Measurements from ENCODE around the gene HK1. TPM values are rescaled to one million over a fixed set of nuclear protein-coding genes. Genes with fewer than 3 reads are reported as not detected.

HK1 gene
- total RNA-seq, 1 donor from 2014 or later = 95.0 TPM

DNA sequence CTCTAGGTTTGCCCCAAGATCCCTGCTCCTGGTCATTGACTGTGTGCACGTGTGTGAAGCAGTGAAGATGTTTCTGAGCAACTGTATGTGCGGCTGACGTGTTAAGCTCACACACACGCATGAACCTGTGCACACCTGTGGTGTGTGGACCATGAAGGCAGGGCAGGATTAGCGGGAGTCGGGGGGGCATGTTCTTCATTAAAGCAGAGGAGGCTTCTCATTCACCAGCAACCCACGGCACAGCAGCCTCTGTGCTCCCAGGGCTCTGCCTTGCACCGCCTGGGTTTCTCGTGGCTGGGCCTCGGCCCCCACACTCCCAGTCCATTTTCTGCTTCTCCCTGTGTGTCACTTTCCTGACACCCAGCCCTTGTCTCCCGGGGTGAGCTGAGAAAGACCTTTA lies 139.2 kb downstream of the HK1 start:
- Histone ChIP-seq H3K27me3 (ENCODE audit: insufficient read depth, low read length) (peaks cover 4% of the 10 kb centered on the region), H3K36me3 (ENCODE audit: insufficient read depth, low read length) (no peaks in the 10 kb centered on the region), H3K9me3 (ENCODE audit: insufficient read depth, low read depth, low read length) (no peaks in the 10 kb centered on the region), H3K4me2 (ENCODE audit: low read length) (no peak overlapping the region), H3K9ac (ENCODE audit: low read length) (no peak overlapping the region), H2AFZ (ENCODE audit: low read depth, low read length) (no peak overlapping the region), H3K4me1 (ENCODE audit: insufficient read depth, low read length) (no peaks in the 10 kb centered on the region), H4K20me1 (ENCODE audit: insufficient read depth, low read length) (no peaks in the 10 kb centered on the region), H3K27ac (ENCODE audit: low read depth, low read length) (no peak overlapping the region), H3K4me3 (ENCODE audit: insufficient read depth, low read depth, low read length) (no peak overlapping the region), H3K79me2 (ENCODE audit: insufficient read depth, low read length) (no peaks in the 10 kb centered on the region)
- Mint-ChIP-seq H3K36me3 (ENCODE audit: low read depth, unreplicated experiment) (no peaks in the 10 kb centered on the region), H3K27ac (ENCODE audit: unreplicated experiment) (no peak overlapping the region), H3K4me1 (ENCODE audit: low read depth, unreplicated experiment) (no peaks in the 10 kb centered on the region), H3K27me3 (ENCODE audit: low read depth, unreplicated experiment) (peaks cover 42% of the 10 kb centered on the region), H3K4me3 (ENCODE audit: unreplicated experiment) (no peak overlapping the region), H3K9me3 (ENCODE audit: unreplicated experiment) (no peaks in the 10 kb centered on the region)
- DNase-seq (ENCODE audit: low read depth) (no peak), FAIRE-seq (no peak)
- TF ChIP-seq EZH2 (IDR thresholded peaks at IDR 0.05; ENCODE audit: insufficient read depth, low read length) = no peak
- TF ChIP-seq, protein P1, sequence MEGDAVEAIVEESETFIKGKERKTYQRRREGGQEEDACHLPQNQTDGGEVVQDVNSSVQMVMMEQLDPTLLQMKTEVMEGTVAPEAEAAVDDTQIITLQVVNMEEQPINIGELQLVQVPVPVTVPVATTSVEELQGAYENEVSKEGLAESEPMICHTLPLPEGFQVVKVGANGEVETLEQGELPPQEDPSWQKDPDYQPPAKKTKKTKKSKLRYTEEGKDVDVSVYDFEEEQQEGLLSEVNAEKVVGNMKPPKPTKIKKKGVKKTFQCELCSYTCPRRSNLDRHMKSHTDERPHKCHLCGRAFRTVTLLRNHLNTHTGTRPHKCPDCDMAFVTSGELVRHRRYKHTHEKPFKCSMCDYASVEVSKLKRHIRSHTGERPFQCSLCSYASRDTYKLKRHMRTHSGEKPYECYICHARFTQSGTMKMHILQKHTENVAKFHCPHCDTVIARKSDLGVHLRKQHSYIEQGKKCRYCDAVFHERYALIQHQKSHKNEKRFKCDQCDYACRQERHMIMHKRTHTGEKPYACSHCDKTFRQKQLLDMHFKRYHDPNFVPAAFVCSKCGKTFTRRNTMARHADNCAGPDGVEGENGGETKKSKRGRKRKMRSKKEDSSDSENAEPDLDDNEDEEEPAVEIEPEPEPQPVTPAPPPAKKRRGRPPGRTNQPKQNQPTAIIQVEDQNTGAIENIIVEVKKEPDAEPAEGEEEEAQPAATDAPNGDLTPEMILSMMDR (IDR thresholded peaks at IDR 0.05; ENCODE audit: insufficient read depth, low read depth, low read length) = no peak

DNA sequence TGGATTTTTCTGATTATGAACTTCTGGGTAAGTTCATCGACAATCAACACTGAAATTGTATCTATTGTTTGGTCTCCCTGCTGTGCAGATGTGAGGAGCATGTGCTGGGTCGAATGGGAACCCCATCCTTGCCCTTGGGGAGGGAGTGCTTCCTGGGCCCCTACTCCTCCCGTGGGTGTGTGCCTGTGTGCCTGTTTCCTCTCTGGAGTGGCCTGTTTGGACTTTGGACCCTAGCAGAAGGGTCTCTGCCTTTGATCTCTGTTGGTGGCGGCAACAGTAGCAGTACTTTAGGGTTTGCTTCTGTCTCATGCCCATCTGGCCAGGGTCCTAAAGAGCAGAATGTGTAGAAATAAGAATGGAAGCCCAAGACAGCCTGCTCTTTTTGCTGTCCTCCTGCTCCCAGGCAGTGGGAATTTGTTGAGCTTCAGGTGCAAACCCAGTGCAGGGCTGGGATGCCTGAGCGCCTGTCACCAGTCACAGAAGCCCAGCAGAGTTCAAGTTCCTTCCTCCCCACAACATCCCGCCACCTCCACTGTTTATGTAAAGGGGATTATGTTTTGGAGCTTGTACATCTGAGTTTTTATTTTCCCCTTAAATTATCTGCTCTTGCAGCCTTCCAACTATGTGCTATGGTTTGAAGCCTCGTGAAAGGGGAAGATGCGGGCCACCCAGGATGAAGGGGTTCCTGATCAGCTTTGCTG lies 139.9 kb downstream of the HK1 start:
- H3K4me2 ChIP-seq (ENCODE audit: low read length) = no peak overlapping the region
- no peak overlapping the region for H3K9ac ChIP-seq (ENCODE audit: low read length)
- H3K4me3 ChIP-seq (ENCODE audit: insufficient read depth, low read depth, low read length) = no peak overlapping the region
- Mint-ChIP-seq H3K27ac (ENCODE audit: unreplicated experiment) (no peak overlapping the region), H3K9me3 (ENCODE audit: unreplicated experiment) (no peaks in the 10 kb centered on the region), H3K4me3 (ENCODE audit: unreplicated experiment) (no peak overlapping the region), H3K4me1 (ENCODE audit: low read depth, unreplicated experiment) (no peaks in the 10 kb centered on the region), H3K36me3 (ENCODE audit: low read depth, unreplicated experiment) (peaks cover 2% of the 10 kb centered on the region), H3K27me3 (ENCODE audit: low read depth, unreplicated experiment) (peaks cover 42% of the 10 kb centered on the region)
- no peak overlapping the region for H3K27ac ChIP-seq (ENCODE audit: low read depth, low read length)
- no peaks in the 10 kb centered on the region for H3K9me3 ChIP-seq (ENCODE audit: insufficient read depth, low read depth, low read length)
- DNase-seq (ENCODE audit: low read depth) = no peak
- no peak overlapping the region for H2AFZ ChIP-seq (ENCODE audit: low read depth, low read length)
- no peaks in the 10 kb centered on the region for H3K79me2 ChIP-seq (ENCODE audit: insufficient read depth, low read length)
- H3K27me3 ChIP-seq (ENCODE audit: insufficient read depth, low read length) = peaks cover 4% of the 10 kb centered on the region
- H3K36me3 ChIP-seq (ENCODE audit: insufficient read depth, low read length) = no peaks in the 10 kb centered on the region
- TF ChIP-seq, protein P1 (IDR thresholded peaks at IDR 0.05; ENCODE audit: insufficient read depth, low read depth, low read length) = no peak
- TF ChIP-seq EZH2 (IDR thresholded peaks at IDR 0.05; ENCODE audit: insufficient read depth, low read length) = no peak
- no peak for FAIRE-seq
- no peaks in the 10 kb centered on the region for H4K20me1 ChIP-seq (ENCODE audit: insufficient read depth, low read length)
- H3K4me1 ChIP-seq (ENCODE audit: insufficient read depth, low read length) = no peaks in the 10 kb centered on the region

DNA sequence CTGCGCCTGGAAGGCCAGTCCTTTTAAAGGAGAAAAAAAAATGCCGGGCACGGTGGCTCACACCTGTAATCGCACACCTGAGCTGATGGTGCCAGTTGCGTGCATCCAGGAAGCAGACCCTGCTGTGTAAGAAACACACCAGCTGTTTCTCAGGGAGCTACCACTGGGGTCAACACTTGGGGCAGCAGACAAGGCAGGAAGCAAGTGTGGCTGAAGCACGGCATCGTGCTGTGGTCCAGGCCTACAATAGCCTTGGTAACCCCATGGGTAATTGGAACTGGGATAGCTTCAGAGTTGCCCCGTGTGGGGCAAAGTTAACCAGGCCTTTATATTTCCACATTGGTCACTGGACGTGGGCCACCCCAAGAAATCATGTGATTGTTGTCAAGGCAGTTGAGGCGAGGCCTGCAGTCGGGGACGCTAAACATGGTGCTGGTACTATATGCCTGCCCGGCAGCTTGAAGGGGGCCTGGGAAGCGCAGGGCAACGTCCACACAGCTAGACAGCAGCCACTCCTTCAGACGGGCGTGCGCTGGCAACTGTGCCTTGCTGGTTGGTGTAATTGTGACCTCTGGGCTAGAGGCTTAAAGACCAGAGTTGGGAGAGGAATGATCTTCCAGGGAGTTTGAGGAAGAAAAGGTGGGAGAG lies 140.9 kb downstream of the HK1 start:
- no peak overlapping the region for H3K27ac Mint-ChIP-seq (ENCODE audit: unreplicated experiment)
- Histone ChIP-seq H2AFZ (ENCODE audit: low read depth, low read length) (no peak overlapping the region), H3K27ac (ENCODE audit: low read depth, low read length) (no peak overlapping the region), H3K4me3 (ENCODE audit: insufficient read depth, low read depth, low read length) (no peak overlapping the region), H3K9ac (ENCODE audit: low read length) (no peak overlapping the region), H3K4me2 (ENCODE audit: low read length) (no peak overlapping the region), H3K4me1 (ENCODE audit: insufficient read depth, low read length) (no peaks in the 10 kb centered on the region), H3K36me3 (ENCODE audit: insufficient read depth, low read length) (no peaks in the 10 kb centered on the region), H3K9me3 (ENCODE audit: insufficient read depth, low read depth, low read length) (no peaks in the 10 kb centered on the region), H4K20me1 (ENCODE audit: insufficient read depth, low read length) (no peaks in the 10 kb centered on the region), H3K79me2 (ENCODE audit: insufficient read depth, low read length) (no peaks in the 10 kb centered on the region), H3K27me3 (ENCODE audit: insufficient read depth, low read length) (peaks cover 4% of the 10 kb centered on the region)
- TF ChIP-seq EZH2 (IDR thresholded peaks at IDR 0.05; ENCODE audit: insufficient read depth, low read length) = no peak
- TF ChIP-seq, protein P1 (IDR thresholded peaks at IDR 0.05; ENCODE audit: insufficient read depth, low read depth, low read length) = no peak
- peaks cover 42% of the 10 kb centered on the region for H3K27me3 Mint-ChIP-seq (ENCODE audit: low read depth, unreplicated experiment)
- DNase-seq (ENCODE audit: low read depth) (no peak), FAIRE-seq (no peak)
- H3K36me3 Mint-ChIP-seq (ENCODE audit: low read depth, unreplicated experiment) = peaks cover 2% of the 10 kb centered on the region
- no peak overlapping the region for H3K4me3 Mint-ChIP-seq (ENCODE audit: unreplicated experiment)
- no peaks in the 10 kb centered on the region for H3K4me1 Mint-ChIP-seq (ENCODE audit: low read depth, unreplicated experiment)
- no peaks in the 10 kb centered on the region for H3K9me3 Mint-ChIP-seq (ENCODE audit: unreplicated experiment)

Measured in astrocyte (in vitro differentiated cells and primary cell).